Measurements from ENCODE around the gene CCDC171.

GRCh38 chr9:16022228-16022627 lies 469.4 kb downstream of the CCDC171 start:
- TF ChIP-seq CTCF (IDR thresholded peaks at IDR 0.05 in 2 of 3, conservative IDR thresholded peaks at IDR 0.05 in 1 of 3; ENCODE audit: borderline replicate concordance in 1 of 3, insufficient read depth in 1 of 3, low read depth in 2 of 3, low read length in 2 of 3) (no peak), CEBPB (IDR thresholded peaks at IDR 0.05; ENCODE audit: low read depth) (no peak)
